Caco-2 (cell line): ENCODE results near the gene IREB2. TPM values are rescaled to one million over a fixed set of nuclear protein-coding genes. Genes with fewer than 3 reads are reported as not detected.
"Not testable (repeated sequence)": the region's sequence is repeated elsewhere in the genome, so short reads cannot be mapped to it uniquely, and the experiment has no call there.

ENCODE experiments used
- BruUV-seq: library from RNA; stranded (reverse); fragments of 400-500 nt; replicated peaks from 2 replicates; lab custom pipeline; 2021; lab: Mats Ljungman, UMichigan
- CTCF ChIA-PET: fragments of 300-600 bp; sonication (Branson Sonifier 250); formaldehyde crosslinking; loops from one replicate; lab custom pipeline; 2022; ENCODE audit warnings: antibody characterized with exemption; lab: Charles Lee
- POLR2A ChIA-PET: fragments of 300-600 bp; sonication (Branson Sonifier 250); formaldehyde crosslinking; loops from one replicate; lab custom pipeline; 2022; ENCODE audit warnings: antibody characterized with exemption; lab: Charles Lee
- DNase-seq, 2 experiments: peaks; one replicate each; pipeline versions ENCODE4 v3.0.0 to v3.0.0-alpha.2; 2020 to 2022
- H3K27me3 ChIP-seq: replicated peaks from 2 replicates; pipeline ENCODE4 v1.6.0; 2011; ENCODE audit warnings: low read length; ENCODE audit not compliant: control insufficient read depth, insufficient read depth
- H3K36me3 ChIP-seq: 2 replicates; pipeline ENCODE4 v1.5.1; 2011; ENCODE audit warnings: low read length; ENCODE audit not compliant: control insufficient read depth, insufficient read depth
- H3K4me1 ChIP-seq: fragments of 250-450 bp; sonication (Bioruptor Pico); 2 replicates; pipeline ENCODE4 v1.5.1; 2020; ENCODE audit warnings: mild to moderate bottlenecking
- H3K4me3 ChIP-seq: 2 replicates; pipeline ENCODE4 v1.5.1; 2011; ENCODE audit warnings: low read depth, mild to moderate bottlenecking, control low read depth, low read length
- H3K9me3 ChIP-seq: fragments of 250-450 bp; sonication (Bioruptor Pico); 2 replicates; pipeline ENCODE4 v1.5.1; 2020; ENCODE audit warnings: mild to moderate bottlenecking, moderate library complexity
- H3K27ac Mint-ChIP-seq: one replicate; pipeline ENCODE4 v1.8.0; 2022; ENCODE audit warnings: mixed read lengths; ENCODE audit not compliant: unreplicated experiment
- H3K27me3 Mint-ChIP-seq: one replicate; pipeline ENCODE4 v1.8.0; 2022; ENCODE audit warnings: mixed read lengths; ENCODE audit not compliant: insufficient read depth, unreplicated experiment
- H3K36me3 Mint-ChIP-seq: one replicate; pipeline ENCODE4 v1.8.0; 2022; ENCODE audit warnings: mild to moderate bottlenecking, mixed read lengths; ENCODE audit not compliant: insufficient read depth, unreplicated experiment
- H3K4me1 Mint-ChIP-seq: one replicate; pipeline ENCODE4 v1.8.0; 2022; ENCODE audit warnings: low read depth, mixed read lengths; ENCODE audit not compliant: unreplicated experiment
- H3K4me3 Mint-ChIP-seq: one replicate; pipeline ENCODE4 v1.8.0; 2022; ENCODE audit warnings: mild to moderate bottlenecking, moderate library complexity, mixed read lengths; ENCODE audit not compliant: unreplicated experiment
- H3K9me3 Mint-ChIP-seq: one replicate; pipeline ENCODE4 v1.8.0; 2022; ENCODE audit warnings: mixed read lengths; ENCODE audit not compliant: unreplicated experiment
- CTCF ChIP-seq, 2 experiments: fragments of 200-600 bp in 1 of 2; IDR thresholded peaks; 1 replicate in 1 of 2; 2 replicates in 1 of 2; pipeline versions ENCODE4 v1.5.1 to v1.8.0; 2011 to 2022; ENCODE audit warnings: antibody characterized with exemption in 1 of 2, control low read depth in 1 of 2, inconsistent platforms in 1 of 2, low read depth in 1 of 2, low read length in 1 of 2, mild to moderate bottlenecking in 1 of 2, moderate library complexity in 1 of 2; ENCODE audit not compliant: insufficient read depth in 1 of 2, severe bottlenecking in 1 of 2, unreplicated experiment in 1 of 2
- intact Hi-C: fragments of 100-400 bp; cut with micrococcal nuclease; formaldehyde crosslinking; loops from one replicate; pipeline ENCODE4 v1.10.0; 2022; ENCODE audit not compliant: unreplicated experiment
- total RNA-seq: library from RNA; stranded (reverse); gene quantifications from 2 replicates; pipeline ENCODE4 v1.2.3, GENCODE V29; 2022

The IREB2 gene
- total RNA-seq, 1 experiment from 2014 or later: 77.6 TPM

GRCh38 chr15:78508272-78508671, 70.3 kb downstream of the IREB2 start:
- no peak for TF ChIP-seq CTCF (IDR thresholded peaks at IDR 0.05; ENCODE audit: insufficient read depth in 1 of 2, low read depth in 1 of 2, low read length in 1 of 2, severe bottlenecking in 1 of 2, unreplicated experiment in 1 of 2)
- CTCF ChIA-PET: interaction anchor here (1.4 kb wide), 1 partner anchor 32 kb away, joined by 4 read pairs; the partner anchor contains the start of gene PSMA4
- Histone ChIP-seq H3K36me3 (no peaks in the 10 kb centered on the region), H3K4me1 (0 out of 2 replicates have a peak, but pooled peaks cover 4% of the 10 kb centered on the region), H3K9me3 (no peaks in the 10 kb centered on the region), H3K27me3 (no peaks in the 10 kb centered on the region), H3K4me3 (peak overlapping the region; percentile 77)
- peak overlapping the region; percentile 80 for H3K4me3 Mint-ChIP-seq
- intact Hi-C loops: no loop called here
- peaks cover 15% of the 10 kb centered on the region for H3K36me3 Mint-ChIP-seq
- no peaks in the 10 kb centered on the region for H3K27me3 Mint-ChIP-seq
- POLR2A ChIA-PET: interaction anchor here (0.6 to 1.3 kb wide), 3 partner anchors 57 to 370 kb away, joined by 3 to 12 read pairs (median 5); partner anchors contain the start of genes CHRNA5 and IREB2
- H3K27ac Mint-ChIP-seq: peak overlapping the region; percentile 39
- DNase-seq: peak in 1 of 2 experiments; percentile 6
- H3K9me3 Mint-ChIP-seq: no peaks in the 10 kb centered on the region
- BruUV-seq: no TSS peak
- peaks cover 7% of the 10 kb centered on the region for H3K4me1 Mint-ChIP-seq

GRCh38 chr15:78509726-78510312, 71.8 kb downstream of the IREB2 start:
- Mint-ChIP-seq H3K9me3 (no peaks in the 10 kb centered on the region), H3K36me3 (peaks cover 15% of the 10 kb centered on the region), H3K4me1 (peaks cover 7% of the 10 kb centered on the region), H3K27me3 (no peaks in the 10 kb centered on the region), H3K27ac (no peak overlapping the region), H3K4me3 (no peak overlapping the region)
- intact Hi-C loops: no loop called here
- Histone ChIP-seq H3K36me3 (no peaks in the 10 kb centered on the region), H3K9me3 (no peaks in the 10 kb centered on the region), H3K4me1 (0 out of 2 replicates have a peak, but pooled peaks cover 4% of the 10 kb centered on the region), H3K4me3 (no peak overlapping the region), H3K27me3 (no peaks in the 10 kb centered on the region)
- CTCF ChIA-PET: no interaction called here
- no peak for DNase-seq
- no peak for TF ChIP-seq CTCF (IDR thresholded peaks at IDR 0.05; ENCODE audit: insufficient read depth in 1 of 2, low read depth in 1 of 2, low read length in 1 of 2, severe bottlenecking in 1 of 2, unreplicated experiment in 1 of 2)
- POLR2A ChIA-PET: no interaction called here
- BruUV-seq: no TSS peak

GRCh38 chr15:78520035-78520434, 82.0 kb downstream of the IREB2 start:
- CTCF ChIA-PET, BruUV-seq: not testable (repeated sequence)

More at GRCh38 chr15:78520035-78520434, 82.0 kb downstream of the IREB2 start:
- DNase-seq, H3K36me3 ChIP-seq, H3K27me3 Mint-ChIP-seq, intact Hi-C loops, H3K4me1 Mint-ChIP-seq, H3K9me3 ChIP-seq, H3K36me3 Mint-ChIP-seq, H3K27ac Mint-ChIP-seq, H3K4me1 ChIP-seq, H3K4me3 Mint-ChIP-seq, POLR2A ChIA-PET, H3K27me3 ChIP-seq, H3K4me3 ChIP-seq: not testable (repeated sequence)
- peaks cover 14% of the 10 kb centered on the region for H3K9me3 Mint-ChIP-seq
